ENCODE results near the gene LRRC58. TPM values are rescaled to one million over a fixed set of nuclear protein-coding genes. Genes with fewer than 3 reads are reported as not detected.
A peak's percentile ranks its signal among the peaks of the same experiment; 100 is the strongest.

LRRC58 gene
- total and polyA plus RNA-seq, 2 of the 13 experiments (the other 11 are each of a cell fraction or from before 2014, with no cell fraction given) = 9.7 to 17.3 TPM

DNA sequence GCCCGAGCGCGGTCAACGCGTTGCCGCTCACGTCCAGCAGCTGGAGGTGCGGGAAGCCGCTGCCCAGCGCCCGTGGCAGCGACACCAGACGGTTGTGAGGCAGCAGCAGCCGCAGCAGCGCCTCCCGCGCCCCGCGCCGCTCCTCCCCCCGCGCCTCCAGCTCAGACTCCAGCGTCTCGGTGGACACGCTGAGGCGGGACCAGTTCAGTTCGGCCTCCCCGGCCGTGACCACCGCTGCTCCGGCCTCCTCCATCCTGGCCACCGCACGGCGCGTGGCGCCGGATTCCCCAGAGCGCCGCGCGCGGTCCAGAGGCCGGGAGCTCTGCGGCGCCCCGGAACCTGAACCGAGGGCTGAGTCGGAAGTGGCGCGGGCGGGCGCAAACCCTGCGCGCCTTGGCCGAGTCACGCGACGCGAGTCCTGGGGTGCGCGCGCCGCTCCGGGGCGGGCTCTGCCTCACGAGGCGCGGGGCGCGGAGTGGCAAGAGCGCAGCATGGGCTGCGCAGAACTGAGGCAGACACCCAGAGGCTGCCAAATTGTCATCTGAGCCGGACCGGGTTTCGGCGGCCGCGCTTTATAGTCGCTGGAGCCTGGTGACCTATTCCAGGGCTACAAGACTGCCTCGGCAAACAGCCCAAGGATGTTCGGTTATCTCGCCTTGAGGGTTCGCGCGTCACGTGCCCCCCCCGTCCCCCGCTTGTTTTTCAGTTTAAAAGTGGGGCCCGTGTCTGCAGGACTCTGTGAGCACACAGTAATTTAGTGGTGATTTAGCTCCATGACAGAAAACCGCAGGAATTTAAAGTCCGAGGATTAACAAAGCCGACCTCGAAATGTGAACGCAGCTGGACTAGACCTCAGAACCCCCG lies at the start of gene LRRC58 (continued):
- TF ChIP-seq KAT8 (CRISPR knock-in tag; IDR thresholded peaks at IDR 0.05) (peak; percentile 67; the same call in 1 of the 2 replicates), PRMT3 (CRISPR knock-in tag; IDR thresholded peaks at IDR 0.05; ENCODE audit: borderline replicate concordance, low read depth) (peak; percentile 90), ZKSCAN8 (CRISPR knock-in tag; IDR thresholded peaks at IDR 0.05; ENCODE audit: borderline replicate concordance) (peak; percentile 41; the same call in 1 of the 2 replicates), PAX8 (CRISPR knock-in tag; IDR thresholded peaks at IDR 0.05; ENCODE audit: borderline replicate concordance) (peak; percentile 64; the same call in 1 of the 2 replicates), ZFX (CRISPR knock-in tag; IDR thresholded peaks at IDR 0.05; ENCODE audit: low read depth) (peak; percentile 97), ASH2L (IDR thresholded peaks at IDR 0.05; ENCODE audit: insufficient read length, low read depth, low read length) (peak; percentile 87), TOPORS (CRISPR knock-in tag; IDR thresholded peaks at IDR 0.05) (peak; percentile 92; the same call in 1 of the 2 replicates), TBX2 (CRISPR knock-in tag; IDR thresholded peaks at IDR 0.05; ENCODE audit: borderline replicate concordance) (peak; percentile 75; the same call in 1 of the 2 replicates)
- TF ChIP-seq, protein P1, sequence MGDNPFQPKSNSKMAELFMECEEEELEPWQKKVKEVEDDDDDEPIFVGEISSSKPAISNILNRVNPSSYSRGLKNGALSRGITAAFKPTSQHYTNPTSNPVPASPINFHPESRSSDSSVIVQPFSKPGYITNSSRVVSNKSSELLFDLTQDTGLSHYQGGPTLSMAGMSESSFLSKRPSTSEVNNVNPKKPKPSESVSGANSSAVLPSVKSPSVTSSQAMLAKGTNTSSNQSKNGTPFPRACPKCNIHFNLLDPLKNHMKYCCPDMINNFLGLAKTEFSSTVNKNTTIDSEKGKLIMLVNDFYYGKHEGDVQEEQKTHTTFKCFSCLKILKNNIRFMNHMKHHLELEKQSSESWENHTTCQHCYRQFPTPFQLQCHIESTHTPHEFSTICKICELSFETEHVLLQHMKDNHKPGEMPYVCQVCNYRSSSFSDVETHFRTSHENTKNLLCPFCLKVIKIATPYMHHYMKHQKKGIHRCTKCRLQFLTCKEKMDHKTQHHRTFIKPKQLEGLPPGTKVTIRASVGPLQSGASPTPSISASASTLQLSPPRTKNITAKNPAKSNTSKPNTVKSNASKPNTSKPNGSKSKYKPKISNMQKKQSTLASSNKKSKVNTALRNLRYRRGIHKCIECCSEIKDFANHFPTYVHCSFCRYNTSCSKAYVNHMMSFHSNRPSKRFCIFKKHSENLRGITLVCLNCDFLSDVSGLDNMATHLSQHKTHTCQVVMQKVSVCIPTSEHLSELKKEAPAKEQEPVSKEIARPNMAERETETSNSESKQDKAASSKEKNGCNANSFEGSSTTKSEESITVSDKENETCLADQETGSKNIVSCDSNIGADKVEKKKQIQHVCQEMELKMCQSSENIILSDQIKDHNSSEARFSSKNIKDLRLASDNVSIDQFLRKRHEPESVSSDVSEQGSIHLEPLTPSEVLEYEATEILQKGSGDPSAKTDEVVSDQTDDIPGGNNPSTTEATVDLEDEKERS (CRISPR knock-in tag; IDR thresholded peaks at IDR 0.05) = no peak
- TF ChIP-seq, protein P2, sequence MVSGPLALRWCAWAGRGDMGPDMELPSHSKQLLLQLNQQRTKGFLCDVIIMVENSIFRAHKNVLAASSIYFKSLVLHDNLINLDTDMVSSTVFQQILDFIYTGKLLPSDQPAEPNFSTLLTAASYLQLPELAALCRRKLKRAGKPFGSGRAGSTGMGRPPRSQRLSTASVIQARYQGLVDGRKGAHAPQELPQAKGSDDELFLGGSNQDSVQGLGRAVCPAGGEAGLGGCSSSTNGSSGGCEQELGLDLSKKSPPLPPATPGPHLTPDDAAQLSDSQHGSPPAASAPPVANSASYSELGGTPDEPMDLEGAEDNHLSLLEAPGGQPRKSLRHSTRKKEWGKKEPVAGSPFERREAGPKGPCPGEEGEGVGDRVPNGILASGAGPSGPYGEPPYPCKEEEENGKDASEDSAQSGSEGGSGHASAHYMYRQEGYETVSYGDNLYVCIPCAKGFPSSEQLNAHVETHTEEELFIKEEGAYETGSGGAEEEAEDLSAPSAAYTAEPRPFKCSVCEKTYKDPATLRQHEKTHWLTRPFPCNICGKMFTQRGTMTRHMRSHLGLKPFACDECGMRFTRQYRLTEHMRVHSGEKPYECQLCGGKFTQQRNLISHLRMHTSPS (CRISPR knock-in tag; IDR thresholded peaks at IDR 0.05; ENCODE audit: low read depth) = no peak; the same call in 1 of the 2 replicates
- TF ChIP-seq, protein P3, sequence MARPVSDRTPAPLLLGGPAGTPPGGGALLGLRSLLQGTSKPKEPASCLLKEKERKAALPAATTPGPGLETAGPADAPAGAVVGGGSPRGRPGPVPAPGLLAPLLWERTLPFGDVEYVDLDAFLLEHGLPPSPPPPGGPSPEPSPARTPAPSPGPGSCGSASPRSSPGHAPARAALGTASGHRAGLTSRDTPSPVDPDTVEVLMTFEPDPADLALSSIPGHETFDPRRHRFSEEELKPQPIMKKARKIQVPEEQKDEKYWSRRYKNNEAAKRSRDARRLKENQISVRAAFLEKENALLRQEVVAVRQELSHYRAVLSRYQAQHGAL (CRISPR knock-in tag; IDR thresholded peaks at IDR 0.05; ENCODE audit: not compliant biosample characterization) = peak; percentile 93
- TF ChIP-seq, protein P4, sequence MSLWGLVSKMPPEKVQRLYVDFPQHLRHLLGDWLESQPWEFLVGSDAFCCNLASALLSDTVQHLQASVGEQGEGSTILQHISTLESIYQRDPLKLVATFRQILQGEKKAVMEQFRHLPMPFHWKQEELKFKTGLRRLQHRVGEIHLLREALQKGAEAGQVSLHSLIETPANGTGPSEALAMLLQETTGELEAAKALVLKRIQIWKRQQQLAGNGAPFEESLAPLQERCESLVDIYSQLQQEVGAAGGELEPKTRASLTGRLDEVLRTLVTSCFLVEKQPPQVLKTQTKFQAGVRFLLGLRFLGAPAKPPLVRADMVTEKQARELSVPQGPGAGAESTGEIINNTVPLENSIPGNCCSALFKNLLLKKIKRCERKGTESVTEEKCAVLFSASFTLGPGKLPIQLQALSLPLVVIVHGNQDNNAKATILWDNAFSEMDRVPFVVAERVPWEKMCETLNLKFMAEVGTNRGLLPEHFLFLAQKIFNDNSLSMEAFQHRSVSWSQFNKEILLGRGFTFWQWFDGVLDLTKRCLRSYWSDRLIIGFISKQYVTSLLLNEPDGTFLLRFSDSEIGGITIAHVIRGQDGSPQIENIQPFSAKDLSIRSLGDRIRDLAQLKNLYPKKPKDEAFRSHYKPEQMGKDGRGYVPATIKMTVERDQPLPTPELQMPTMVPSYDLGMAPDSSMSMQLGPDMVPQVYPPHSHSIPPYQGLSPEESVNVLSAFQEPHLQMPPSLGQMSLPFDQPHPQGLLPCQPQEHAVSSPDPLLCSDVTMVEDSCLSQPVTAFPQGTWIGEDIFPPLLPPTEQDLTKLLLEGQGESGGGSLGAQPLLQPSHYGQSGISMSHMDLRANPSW (CRISPR knock-in tag; IDR thresholded peaks at IDR 0.05; ENCODE audit: borderline replicate concordance) = peak; percentile 89; the same call in 1 of the 2 replicates
- TF ChIP-seq, protein P5, sequence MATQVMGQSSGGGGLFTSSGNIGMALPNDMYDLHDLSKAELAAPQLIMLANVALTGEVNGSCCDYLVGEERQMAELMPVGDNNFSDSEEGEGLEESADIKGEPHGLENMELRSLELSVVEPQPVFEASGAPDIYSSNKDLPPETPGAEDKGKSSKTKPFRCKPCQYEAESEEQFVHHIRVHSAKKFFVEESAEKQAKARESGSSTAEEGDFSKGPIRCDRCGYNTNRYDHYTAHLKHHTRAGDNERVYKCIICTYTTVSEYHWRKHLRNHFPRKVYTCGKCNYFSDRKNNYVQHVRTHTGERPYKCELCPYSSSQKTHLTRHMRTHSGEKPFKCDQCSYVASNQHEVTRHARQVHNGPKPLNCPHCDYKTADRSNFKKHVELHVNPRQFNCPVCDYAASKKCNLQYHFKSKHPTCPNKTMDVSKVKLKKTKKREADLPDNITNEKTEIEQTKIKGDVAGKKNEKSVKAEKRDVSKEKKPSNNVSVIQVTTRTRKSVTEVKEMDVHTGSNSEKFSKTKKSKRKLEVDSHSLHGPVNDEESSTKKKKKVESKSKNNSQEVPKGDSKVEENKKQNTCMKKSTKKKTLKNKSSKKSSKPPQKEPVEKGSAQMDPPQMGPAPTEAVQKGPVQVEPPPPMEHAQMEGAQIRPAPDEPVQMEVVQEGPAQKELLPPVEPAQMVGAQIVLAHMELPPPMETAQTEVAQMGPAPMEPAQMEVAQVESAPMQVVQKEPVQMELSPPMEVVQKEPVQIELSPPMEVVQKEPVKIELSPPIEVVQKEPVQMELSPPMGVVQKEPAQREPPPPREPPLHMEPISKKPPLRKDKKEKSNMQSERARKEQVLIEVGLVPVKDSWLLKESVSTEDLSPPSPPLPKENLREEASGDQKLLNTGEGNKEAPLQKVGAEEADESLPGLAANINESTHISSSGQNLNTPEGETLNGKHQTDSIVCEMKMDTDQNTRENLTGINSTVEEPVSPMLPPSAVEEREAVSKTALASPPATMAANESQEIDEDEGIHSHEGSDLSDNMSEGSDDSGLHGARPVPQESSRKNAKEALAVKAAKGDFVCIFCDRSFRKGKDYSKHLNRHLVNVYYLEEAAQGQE (IDR thresholded peaks at IDR 0.05; ENCODE audit: borderline replicate concordance in 1 of 2, low read depth in 1 of 2, low read length in 2 of 2) = peak in 1 of 2 experiments; percentile 34; a peak in 1 of 4 replicates

All from HepG2 (cell line).